DOHH2 (cell line): Measurements from ENCODE around the gene TWIST1.

Experiments
- H3F3A ChIP-seq: fragments of 200-600 bp; sonication (generic), shearing (Covaris generic); 2 replicates; pipeline ENCODE4 v1.6.0; 2016; ENCODE audit warnings: antibody characterized with exemption, mild to moderate bottlenecking; ENCODE audit not compliant: control insufficient read depth, insufficient read depth
- H3K27ac ChIP-seq: fragments of 200-600 bp; sonication (generic); 2 replicates; pipeline ENCODE4 v1.5.1; 2014; ENCODE audit warnings: low read depth, mild to moderate bottlenecking, low read length, moderate library complexity
- H3K27me3 ChIP-seq: fragments of 200-600 bp; sonication (generic); 2 replicates; pipeline ENCODE4 v1.6.1; 2014; ENCODE audit warnings: mild to moderate bottlenecking, low read length, mixed read lengths; ENCODE audit not compliant: control insufficient read depth
- H3K36me3 ChIP-seq: fragments of 200-600 bp; sonication (generic); 2 replicates; pipeline ENCODE4 v1.6.1; 2014; ENCODE audit warnings: mild to moderate bottlenecking, low read length, moderate library complexity, mixed read lengths; ENCODE audit not compliant: control insufficient read depth
- H3K4me1 ChIP-seq: fragments of 200-600 bp; sonication (generic); 2 replicates; pipeline ENCODE4 v1.6.1; 2014; ENCODE audit warnings: mild to moderate bottlenecking, low read length, mixed read lengths; ENCODE audit not compliant: control insufficient read depth
- H3K4me2 ChIP-seq: fragments of 200-600 bp; sonication (generic); 2 replicates; pipeline ENCODE4 v1.6.0; 2014; ENCODE audit warnings: mild to moderate bottlenecking, low read length, moderate library complexity
- H3K4me3 ChIP-seq: fragments of 200-600 bp; sonication (generic); 2 replicates; pipeline ENCODE4 v1.5.1; 2014; ENCODE audit warnings: mild to moderate bottlenecking, low read length, mixed read lengths
- H3K79me2 ChIP-seq: fragments of 200-600 bp; sonication (generic); 2 replicates; pipeline ENCODE4 v1.6.1; 2014; ENCODE audit warnings: mild to moderate bottlenecking, low read length, mixed read lengths; ENCODE audit not compliant: control insufficient read depth
- H3K9me2 ChIP-seq: fragments of 200-600 bp; sonication (generic); replicated peaks from 2 replicates; pipeline ENCODE4 v1.6.1; 2014; ENCODE audit warnings: mild to moderate bottlenecking, low read length, mixed read lengths; ENCODE audit not compliant: control insufficient read depth
- H3K9me3 ChIP-seq: fragments of 200-600 bp; sonication (generic); 2 replicates; pipeline ENCODE4 v1.6.1; 2014; ENCODE audit warnings: antibody characterized with exemption, low read length, mixed read lengths; ENCODE audit not compliant: control insufficient read depth, insufficient read depth
- H4K20me1 ChIP-seq: fragments of 200-600 bp; sonication (generic); 2 replicates; pipeline ENCODE4 v1.6.0; 2014; ENCODE audit warnings: low read depth, mild to moderate bottlenecking, antibody characterized with exemption, low read length, moderate library complexity; ENCODE audit not compliant: control insufficient read depth, insufficient read depth
- CTCF ChIP-seq: fragments of 200-600 bp; sonication (generic); IDR thresholded peaks from one replicate; pipeline ENCODE4 v1.5.1; 2014; ENCODE audit warnings: antibody characterized with exemption, mild to moderate bottlenecking, low read depth, low read length; ENCODE audit not compliant: poor library complexity, severe bottlenecking
- EZH2phosphoT487 ChIP-seq: fragments of 200-600 bp; sonication (generic); IDR thresholded peaks from 2 replicates; pipeline ENCODE4 v1.6.1; 2017; ENCODE audit warnings: borderline replicate concordance, mild to moderate bottlenecking, antibody characterized with exemption, low read length, moderate library complexity, mixed read lengths

The TWIST1 gene

GRCh38 chr7:19117091-19117869, at the start of gene TWIST1:
TSS of gene TWIST1 (minus strand) at chr7:19117636. CDS start at chr7:19117321, 315 bp downstream.
- no peak within 1 kb of the TSS for H3K27ac ChIP-seq
- no peaks in the 10 kb centered on the region for H3K4me1 ChIP-seq
- H3K4me2 ChIP-seq: no peak within 1 kb of the TSS
- H3K9me3 ChIP-seq: peaks cover 5% of the 10 kb centered on the region; the same call in 1 of the 2 replicates
- no peaks in the 10 kb centered on the region for H3K9me2 ChIP-seq
- no peaks in the 10 kb centered on the region for H3K36me3 ChIP-seq
- H3F3A ChIP-seq: no peaks in the 10 kb centered on the region
- 0 out of 2 replicates have a peak, but pooled peaks cover 2% of the 10 kb centered on the region for H4K20me1 ChIP-seq
- TF ChIP-seq EZH2phosphoT487 (no peak), CTCF (no peak)
- H3K27me3 ChIP-seq: peaks cover 49% of the 10 kb centered on the region
- no peaks in the 10 kb centered on the region for H3K79me2 ChIP-seq
- no peak within 1 kb of the TSS for H3K4me3 ChIP-seq

- Histone ChIP-seq H3K4me3 (no peak overlapping the region), H3K9me3 (no peaks in the 10 kb centered on the region), H3K27ac (no peak overlapping the region), H3K36me3 (no peaks in the 10 kb centered on the region), H4K20me1 (no peaks in the 10 kb centered on the region), H3K9me2 (no peaks in the 10 kb centered on the region), H3K27me3 (no peaks in the 10 kb centered on the region), H3F3A (no peaks in the 10 kb centered on the region), H3K4me2 (no peak overlapping the region), H3K4me1 (no peaks in the 10 kb centered on the region), H3K79me2 (no peaks in the 10 kb centered on the region)
- TF ChIP-seq CTCF: no peak
- no peak for TF ChIP-seq EZH2phosphoT487
Observed at GRCh38 chr7:19161671-19162070, 44.2 kb upstream of the TWIST1 start.

- H3K27me3 ChIP-seq: no peaks in the 10 kb centered on the region
- H3K79me2 ChIP-seq: no peaks in the 10 kb centered on the region
- H3K4me2 ChIP-seq: no peak overlapping the region
- H3F3A ChIP-seq: no peaks in the 10 kb centered on the region
- no peaks in the 10 kb centered on the region for H3K36me3 ChIP-seq
- H3K9me2 ChIP-seq: no peaks in the 10 kb centered on the region
- no peaks in the 10 kb centered on the region for H4K20me1 ChIP-seq
- H3K4me1 ChIP-seq: no peaks in the 10 kb centered on the region
- no peak overlapping the region for H3K4me3 ChIP-seq
- no peak overlapping the region for H3K27ac ChIP-seq
- no peak for TF ChIP-seq CTCF
- no peak for TF ChIP-seq EZH2phosphoT487
- peaks cover 2% of the 10 kb centered on the region; the same call in 1 of the 2 replicates for H3K9me3 ChIP-seq
Observed at GRCh38 chr7:19146699-19147098, 29.3 kb upstream of the TWIST1 start.
